SK-N-SH (cell line): ENCODE results near the gene PRMT7.

Experiments used
- TF ChIP-seq, protein P1 (sequence below): IDR thresholded peaks from 2 replicates; pipeline ENCODE4 v1.4.0; 2012; ENCODE audit warnings: low read depth, borderline replicate concordance
- TF ChIP-seq, protein P2 (sequence below): fragments of 200-600 bp; sonication (generic); IDR thresholded peaks from 2 replicates; pipeline ENCODE4 v1.6.1; 2017; ENCODE audit warnings: antibody characterized with exemption, mild to moderate bottlenecking, moderate library complexity

DNA sequence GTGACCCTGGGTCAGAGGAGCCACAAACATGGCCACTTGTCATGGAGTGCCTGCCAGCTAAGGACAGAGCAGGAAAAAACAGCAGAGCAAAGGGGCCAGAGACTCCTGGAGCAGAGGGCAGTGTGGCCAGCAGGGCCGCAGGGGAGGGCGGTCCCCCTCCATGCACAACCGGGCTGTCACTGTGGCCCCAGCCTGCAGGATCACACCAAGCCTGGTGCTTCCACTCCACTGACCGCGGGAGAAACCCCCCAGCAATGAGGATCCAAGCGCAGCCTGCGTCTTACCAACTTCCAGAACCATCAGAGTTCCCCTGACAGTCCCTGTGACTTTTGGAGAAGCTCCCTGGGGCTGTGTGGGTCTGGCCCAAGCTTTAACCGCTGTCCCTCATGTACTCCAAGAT lies 62.0 kb downstream of the PRMT7 start:
- TF ChIP-seq, protein P1, sequence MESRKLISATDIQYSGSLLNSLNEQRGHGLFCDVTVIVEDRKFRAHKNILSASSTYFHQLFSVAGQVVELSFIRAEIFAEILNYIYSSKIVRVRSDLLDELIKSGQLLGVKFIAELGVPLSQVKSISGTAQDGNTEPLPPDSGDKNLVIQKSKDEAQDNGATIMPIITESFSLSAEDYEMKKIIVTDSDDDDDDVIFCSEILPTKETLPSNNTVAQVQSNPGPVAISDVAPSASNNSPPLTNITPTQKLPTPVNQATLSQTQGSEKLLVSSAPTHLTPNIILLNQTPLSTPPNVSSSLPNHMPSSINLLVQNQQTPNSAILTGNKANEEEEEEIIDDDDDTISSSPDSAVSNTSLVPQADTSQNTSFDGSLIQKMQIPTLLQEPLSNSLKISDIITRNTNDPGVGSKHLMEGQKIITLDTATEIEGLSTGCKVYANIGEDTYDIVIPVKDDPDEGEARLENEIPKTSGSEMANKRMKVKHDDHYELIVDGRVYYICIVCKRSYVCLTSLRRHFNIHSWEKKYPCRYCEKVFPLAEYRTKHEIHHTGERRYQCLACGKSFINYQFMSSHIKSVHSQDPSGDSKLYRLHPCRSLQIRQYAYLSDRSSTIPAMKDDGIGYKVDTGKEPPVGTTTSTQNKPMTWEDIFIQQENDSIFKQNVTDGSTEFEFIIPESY = no peak
- TF ChIP-seq, protein P2, sequence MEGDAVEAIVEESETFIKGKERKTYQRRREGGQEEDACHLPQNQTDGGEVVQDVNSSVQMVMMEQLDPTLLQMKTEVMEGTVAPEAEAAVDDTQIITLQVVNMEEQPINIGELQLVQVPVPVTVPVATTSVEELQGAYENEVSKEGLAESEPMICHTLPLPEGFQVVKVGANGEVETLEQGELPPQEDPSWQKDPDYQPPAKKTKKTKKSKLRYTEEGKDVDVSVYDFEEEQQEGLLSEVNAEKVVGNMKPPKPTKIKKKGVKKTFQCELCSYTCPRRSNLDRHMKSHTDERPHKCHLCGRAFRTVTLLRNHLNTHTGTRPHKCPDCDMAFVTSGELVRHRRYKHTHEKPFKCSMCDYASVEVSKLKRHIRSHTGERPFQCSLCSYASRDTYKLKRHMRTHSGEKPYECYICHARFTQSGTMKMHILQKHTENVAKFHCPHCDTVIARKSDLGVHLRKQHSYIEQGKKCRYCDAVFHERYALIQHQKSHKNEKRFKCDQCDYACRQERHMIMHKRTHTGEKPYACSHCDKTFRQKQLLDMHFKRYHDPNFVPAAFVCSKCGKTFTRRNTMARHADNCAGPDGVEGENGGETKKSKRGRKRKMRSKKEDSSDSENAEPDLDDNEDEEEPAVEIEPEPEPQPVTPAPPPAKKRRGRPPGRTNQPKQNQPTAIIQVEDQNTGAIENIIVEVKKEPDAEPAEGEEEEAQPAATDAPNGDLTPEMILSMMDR = no peak
